Left hindlimb (tissue), 1 donor: ENCODE results near the gene UBE2L5.

ENCODE experiments used
- DNase-seq: peaks from one replicate; pipeline ENCODE4 v3.0.0-alpha.2; 2018

UBE2L5 gene

GRCh38 chr13:30406779-30407416, 15.4 kb upstream of the UBE2L5 start:
- no peak for DNase-seq

- DNase-seq, result peak; percentile 95
Measured at GRCh38 chr13:30408319-30409101, 13.8 kb upstream of the UBE2L5 start.

- no peak for DNase-seq
Measured at GRCh38 chr13:30409886-30410704, 12.2 kb upstream of the UBE2L5 start.

DNA sequence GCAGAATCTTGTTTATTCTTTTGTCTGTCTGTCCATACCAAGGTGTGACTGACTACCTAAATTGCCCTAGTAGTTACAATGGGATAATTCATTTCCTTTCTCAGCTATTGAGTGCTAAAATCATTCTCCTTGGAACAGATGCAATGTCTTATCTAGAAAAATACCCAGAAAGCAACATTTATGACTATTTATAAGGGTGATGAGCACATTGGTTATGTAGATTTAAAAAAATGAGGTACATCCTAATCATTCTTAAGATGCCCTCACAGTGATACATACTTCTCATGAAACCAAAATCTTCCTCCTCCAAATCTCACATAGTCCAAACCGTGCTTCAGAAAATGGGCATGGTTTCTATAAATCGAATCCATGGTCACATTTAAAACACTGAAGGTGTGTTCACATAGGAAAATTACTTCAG, 11.6 kb upstream of the UBE2L5 start:
- DNase-seq, result no peak

DNA sequence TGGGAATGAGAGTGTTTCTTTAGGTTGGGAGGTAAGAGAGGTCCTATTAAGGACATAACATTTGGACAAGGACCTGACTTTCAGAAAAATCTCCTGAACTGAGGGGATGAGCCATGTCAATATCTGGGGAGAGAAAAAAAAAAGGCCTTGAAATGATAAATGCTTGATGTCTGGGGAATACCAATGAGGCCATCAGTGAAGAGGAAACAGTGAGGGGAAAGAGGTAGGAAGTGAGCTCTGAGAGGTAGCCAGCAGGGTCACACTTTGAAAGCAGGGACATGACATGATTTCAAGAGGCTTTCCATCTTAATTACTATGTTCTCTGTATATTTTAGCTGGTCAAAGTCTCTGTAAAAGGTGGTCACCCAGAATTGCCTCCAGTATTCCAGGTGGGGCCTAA, 9.9 kb upstream of the UBE2L5 start:
- no peak for DNase-seq

DNA sequence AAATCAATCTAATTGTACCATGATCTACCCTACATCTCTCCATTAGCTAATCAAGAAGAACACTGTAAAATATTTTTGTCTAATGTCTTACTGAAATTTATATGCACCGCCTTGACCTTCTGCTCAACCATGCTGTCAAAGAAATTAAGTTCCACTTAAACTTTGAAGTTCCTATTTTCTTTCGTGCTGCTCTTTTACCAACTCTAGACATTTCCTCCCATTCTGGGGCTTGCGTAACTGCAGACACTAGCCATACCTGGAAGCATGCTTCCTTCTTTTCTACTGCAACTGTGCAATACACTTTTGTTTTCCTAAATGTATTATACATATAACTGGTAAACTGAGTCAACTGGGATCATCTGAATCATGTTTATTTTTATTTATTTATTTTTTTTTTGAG, 8.5 kb upstream of the UBE2L5 start:
- no peak for DNase-seq

DNA sequence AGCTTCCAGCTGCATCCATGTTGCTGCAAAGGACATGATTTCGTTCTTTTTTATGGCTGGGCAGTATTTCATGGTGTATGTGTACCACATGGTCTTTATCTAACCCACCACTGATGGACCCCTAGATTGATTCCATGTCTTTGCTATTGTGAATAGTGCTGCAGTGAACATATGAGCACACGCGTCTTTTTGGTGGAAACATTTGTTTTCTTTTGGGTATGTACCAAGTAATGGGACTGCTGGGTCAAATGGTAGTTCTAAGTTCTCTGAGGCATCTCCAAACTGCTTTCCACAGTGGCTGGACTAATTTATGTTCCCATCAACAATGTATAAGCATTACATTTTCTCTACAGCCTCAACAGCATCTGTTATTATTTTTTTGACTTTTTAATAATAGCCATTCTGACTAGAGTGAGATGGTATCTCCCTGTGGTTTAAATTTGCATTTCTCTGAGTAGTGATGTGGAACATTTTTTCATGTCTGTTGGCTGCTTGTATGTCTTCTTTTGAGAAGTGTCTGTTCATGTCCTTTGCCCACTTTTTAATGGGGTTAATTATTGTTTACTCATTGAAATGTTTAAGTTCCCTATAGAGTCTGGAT, 6.8 kb upstream of the UBE2L5 start:
- DNase-seq, result no peak

DNA sequence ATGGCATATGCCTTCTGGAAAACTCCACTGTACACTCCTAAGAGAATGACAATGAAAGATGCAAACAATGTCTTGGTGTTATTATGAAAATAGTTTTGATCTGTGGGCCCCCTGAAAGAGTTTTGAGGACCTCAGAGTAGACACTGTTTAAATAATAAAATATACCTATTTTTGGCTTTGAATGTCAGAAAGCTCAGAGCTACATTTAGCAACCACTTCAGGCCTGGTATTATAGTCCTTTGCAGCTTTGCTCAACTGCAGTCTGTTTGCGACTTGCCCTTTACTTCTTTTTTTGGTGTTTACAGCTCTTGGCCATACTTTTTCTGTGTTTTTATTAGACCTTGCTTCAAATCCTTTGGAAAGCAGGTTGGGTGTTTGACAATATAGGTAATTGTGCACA, 5.8 kb upstream of the UBE2L5 start:
- no peak for DNase-seq

- no peak for DNase-seq
Measured at GRCh38 chr13:30418075-30418716, 4.1 kb upstream of the UBE2L5 start.

GRCh38 chr13:30418717-30419459, 3.4 kb upstream of the UBE2L5 start:
- no peak for DNase-seq

DNA sequence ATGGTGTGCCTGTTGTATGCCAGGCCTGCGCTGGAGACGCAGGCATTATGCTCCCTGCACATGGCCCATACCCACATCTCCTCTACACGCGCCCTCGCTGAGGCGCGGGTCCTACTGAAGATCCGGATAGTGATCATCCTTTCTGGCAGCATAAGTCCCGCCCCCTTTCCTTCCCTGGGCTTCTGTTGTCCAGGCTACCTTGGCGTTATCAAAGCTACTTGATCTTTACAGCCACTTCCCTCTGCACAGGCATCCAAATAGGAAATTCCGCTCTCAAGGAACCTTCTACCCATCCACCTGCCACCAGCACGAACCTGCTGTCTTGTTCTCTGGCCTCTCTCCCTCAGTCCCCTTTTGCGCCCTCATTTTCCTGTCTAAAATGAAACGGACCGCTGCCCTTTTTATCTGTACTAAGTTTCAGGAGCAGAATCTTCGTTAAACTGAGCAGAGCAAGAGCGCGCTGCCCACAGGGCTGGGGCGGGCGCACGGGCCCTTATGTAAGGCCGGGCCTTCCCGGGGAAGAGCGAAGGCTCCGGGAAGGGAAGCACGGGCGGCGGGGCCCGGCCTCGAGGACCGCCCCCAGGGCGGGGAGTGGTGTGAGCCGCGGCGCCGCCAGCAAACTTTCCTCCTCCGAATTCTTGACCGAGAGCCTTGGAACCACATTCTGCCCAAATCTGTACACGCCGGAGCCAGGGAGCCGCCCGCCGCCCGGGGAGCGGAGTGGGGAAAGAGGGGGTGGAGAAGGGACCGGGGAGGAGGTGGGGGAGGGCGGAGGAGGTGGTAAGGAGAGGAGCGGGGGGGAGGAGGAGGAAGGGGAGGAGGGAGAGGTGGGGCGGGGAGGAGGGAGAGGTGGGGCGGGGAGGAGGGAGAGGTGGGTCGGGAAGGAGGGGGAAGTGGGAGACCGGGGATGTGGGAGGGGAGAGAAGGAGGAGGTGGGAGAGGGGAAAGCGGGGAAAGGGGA, 920 bp upstream of the UBE2L5 start:
- peak; percentile 92 for DNase-seq

DNA sequence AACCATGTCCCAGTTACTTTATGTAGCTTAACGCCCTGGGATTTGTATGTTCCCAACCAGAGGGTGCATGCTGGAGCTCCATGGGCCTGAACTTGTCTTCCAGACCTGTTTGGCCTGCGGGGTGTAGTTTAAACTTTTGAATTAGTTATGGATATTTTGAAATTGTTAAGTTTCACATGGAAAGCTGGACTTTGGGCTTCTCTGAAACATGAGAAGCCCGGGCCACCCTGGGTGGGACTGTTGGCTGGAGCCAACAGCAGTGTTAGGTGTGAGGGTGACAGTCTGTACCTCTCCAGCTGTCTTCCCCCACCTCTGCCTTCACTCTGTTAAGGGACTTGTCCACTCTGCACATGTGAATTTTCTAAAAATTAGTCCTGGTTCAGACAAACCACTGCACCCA, 1.6 kb downstream of the UBE2L5 start:
- no peak for DNase-seq

DNA sequence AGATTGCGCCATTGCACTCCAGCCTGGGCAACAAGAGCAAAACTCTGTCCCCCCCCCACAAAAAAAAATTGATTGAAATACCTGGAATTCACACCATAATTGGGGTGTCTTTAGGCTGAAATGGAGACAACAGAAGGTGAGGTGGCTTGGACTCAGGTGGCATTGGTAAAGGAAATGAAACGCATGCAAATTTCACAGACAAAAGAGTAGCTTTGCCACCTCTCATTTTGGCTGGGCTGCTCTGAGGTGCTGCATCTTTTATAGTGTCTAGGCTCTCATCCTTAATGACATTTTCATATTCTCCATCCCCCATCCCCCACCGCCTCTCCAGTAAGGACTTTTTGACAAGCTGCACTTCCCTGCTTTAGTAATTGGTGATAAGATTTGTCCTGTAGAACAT, 6.9 kb downstream of the UBE2L5 start:
- DNase-seq, result no peak

- no peak for DNase-seq
Measured at GRCh38 chr13:30429721-30430694, 7.7 kb downstream of the UBE2L5 start.

GRCh38 chr13:30431269-30431940, 9.1 kb downstream of the UBE2L5 start:
- DNase-seq, result no peak

- DNase-seq, result no peak
Measured at GRCh38 chr13:30435911-30436451, 13.7 kb downstream of the UBE2L5 start.

- DNase-seq, result no peak
Measured at GRCh38 chr13:30437177-30437576, 14.9 kb downstream of the UBE2L5 start.

GRCh38 chr13:30438286-30438685, 16.0 kb downstream of the UBE2L5 start:
- no peak for DNase-seq
